Keratinocyte (primary cell): ENCODE measurements around the gene GOT1. TPM values are rescaled to one million over a fixed set of nuclear protein-coding genes. Genes with fewer than 3 reads are reported as not detected.

Source experiments
- DNase-seq: peaks from one replicate; pipeline ENCODE4 v3.0.0-alpha.2; 2011; ENCODE audit warnings: low read depth, missing footprints, low spot score
- FAIRE-seq: peaks from 2 replicates; lab custom pipeline; 2011; peaks lifted over from hg19 to GRCh38; lab: Jason Lieb, UNC
- H2AFZ ChIP-seq: 2 replicates; pipeline ENCODE4 v1.6.0; 2012; ENCODE audit warnings: low read length, control low read depth, inconsistent platforms; ENCODE audit not compliant: control insufficient read depth
- H3K27ac ChIP-seq: 2 replicates; pipeline ENCODE4 v1.5.1; 2011; ENCODE audit warnings: low read length; ENCODE audit not compliant: control insufficient read depth, insufficient read depth
- H3K27me3 ChIP-seq: 3 replicates; pipeline ENCODE4 v1.6.0; 2011; ENCODE audit warnings: low read length; ENCODE audit not compliant: control insufficient read depth, insufficient read depth; ENCODE audit errors: extremely low read depth
- H3K36me3 ChIP-seq, 2 experiments: 2 replicates in 1 of 2; 3 replicates in 1 of 2; pipeline ENCODE4 v1.5.1; 2011; ENCODE audit warnings: low read length in 2 of 2, mild to moderate bottlenecking in 1 of 2; ENCODE audit not compliant: control insufficient read depth in 2 of 2, insufficient read depth in 2 of 2; ENCODE audit errors: extremely low read depth in 1 of 2
- H3K4me1 ChIP-seq: 3 replicates; pipeline ENCODE4 v1.5.1; 2011; ENCODE audit warnings: low read length; ENCODE audit not compliant: control insufficient read depth, insufficient read depth; ENCODE audit errors: extremely low read depth
- H3K4me2 ChIP-seq: 3 replicates; pipeline ENCODE4 v1.6.0; 2011; ENCODE audit warnings: low read depth, low read length; ENCODE audit not compliant: control insufficient read depth, insufficient read depth; ENCODE audit errors: extremely low read depth
- H3K4me3 ChIP-seq, 3 experiments: fragments of 200-600 bp in 1 of 3; sonication (generic) in 1 of 3; 2 replicates in 2 of 3; 3 replicates in 1 of 3; pipeline ENCODE4 v1.5.1; 2011 to 2016; ENCODE audit warnings: low read length in 3 of 3, mild to moderate bottlenecking in 3 of 3, control low read depth in 2 of 3, inconsistent platforms in 1 of 3, low read depth in 1 of 3, mixed read lengths in 1 of 3, mixed run types in 1 of 3, moderate library complexity in 1 of 3; ENCODE audit not compliant: control insufficient read depth in 2 of 3, insufficient read depth in 2 of 3; ENCODE audit errors: extremely low read depth in 1 of 3
- H3K79me2 ChIP-seq: 2 replicates; pipeline ENCODE4 v1.6.0; 2012; ENCODE audit warnings: low read length; ENCODE audit not compliant: control insufficient read depth, insufficient read depth
- H3K9ac ChIP-seq: 3 replicates; pipeline ENCODE4 v1.6.0; 2011; ENCODE audit warnings: low read length; ENCODE audit not compliant: control insufficient read depth, insufficient read depth; ENCODE audit errors: extremely low read depth
- H3K9me1 ChIP-seq: 3 replicates; pipeline ENCODE4 v1.6.0; 2011; ENCODE audit warnings: low read length; ENCODE audit not compliant: control insufficient read depth, insufficient read depth; ENCODE audit errors: extremely low read depth
- H3K9me3 ChIP-seq: 2 replicates; pipeline ENCODE4 v1.5.1; 2012; ENCODE audit warnings: low read depth, low read length; ENCODE audit not compliant: control insufficient read depth
- H4K20me1 ChIP-seq: 3 replicates; pipeline ENCODE4 v1.6.0; 2011; ENCODE audit warnings: low read length; ENCODE audit not compliant: control insufficient read depth, insufficient read depth; ENCODE audit errors: extremely low read depth
- CTCF ChIP-seq, 3 experiments: IDR thresholded peaks in 1 of 3; conservative IDR thresholded peaks in 1 of 3; optimal IDR thresholded peaks in 1 of 3; 2 replicates in 2 of 3; 3 replicates in 1 of 3; pipeline versions ENCODE3 to v1.5.1; 2011; ENCODE audit warnings: low read length in 3 of 3, mild to moderate bottlenecking in 3 of 3, moderate library complexity in 2 of 3, control low read depth in 1 of 3, inconsistent platforms in 1 of 3; ENCODE audit not compliant: insufficient read depth in 2 of 3; ENCODE audit errors: extremely low read depth in 1 of 3
- EZH2 ChIP-seq: IDR thresholded peaks from one replicate; pipeline ENCODE4 v1.6.1; 2012; ENCODE audit warnings: inconsistent platforms, mild to moderate bottlenecking, low read length, moderate library complexity
- dilution Hi-C: fragments of 300-500 bp; cut with MboI; formaldehyde crosslinking; loops from one replicate; pipeline ENCODE4 v1.7.0; 2020; ENCODE audit warnings: low sequenced_read_pairs; ENCODE audit not compliant: extremely low pct_ligation_motif_present
- polyA plus RNA-seq, 5 experiments: library from polyadenylated mRNA; depleted of rRNA in 3 of 5; stranded (reverse) in 3 of 5; stranded (forward) in 1 of 5; unstranded in 1 of 5; fragments of >200 nt; gene quantifications; 1 replicate in 1 of 5; 2 replicates in 3 of 5; 3 replicates in 1 of 5; pipeline versions ENCODE4 v1.2.1 to v1.2.3, GENCODE V29; 2011 to 2012; ENCODE audit warnings: missing spikeins in 2 of 5, low read depth in 1 of 5, low replicate concordance in 1 of 5

The GOT1 gene
- polyA plus RNA-seq, 1 donor (not counting 4 experiments of a cell fraction or from before 2014, with no cell fraction given), result 33.3 TPM

DNA sequence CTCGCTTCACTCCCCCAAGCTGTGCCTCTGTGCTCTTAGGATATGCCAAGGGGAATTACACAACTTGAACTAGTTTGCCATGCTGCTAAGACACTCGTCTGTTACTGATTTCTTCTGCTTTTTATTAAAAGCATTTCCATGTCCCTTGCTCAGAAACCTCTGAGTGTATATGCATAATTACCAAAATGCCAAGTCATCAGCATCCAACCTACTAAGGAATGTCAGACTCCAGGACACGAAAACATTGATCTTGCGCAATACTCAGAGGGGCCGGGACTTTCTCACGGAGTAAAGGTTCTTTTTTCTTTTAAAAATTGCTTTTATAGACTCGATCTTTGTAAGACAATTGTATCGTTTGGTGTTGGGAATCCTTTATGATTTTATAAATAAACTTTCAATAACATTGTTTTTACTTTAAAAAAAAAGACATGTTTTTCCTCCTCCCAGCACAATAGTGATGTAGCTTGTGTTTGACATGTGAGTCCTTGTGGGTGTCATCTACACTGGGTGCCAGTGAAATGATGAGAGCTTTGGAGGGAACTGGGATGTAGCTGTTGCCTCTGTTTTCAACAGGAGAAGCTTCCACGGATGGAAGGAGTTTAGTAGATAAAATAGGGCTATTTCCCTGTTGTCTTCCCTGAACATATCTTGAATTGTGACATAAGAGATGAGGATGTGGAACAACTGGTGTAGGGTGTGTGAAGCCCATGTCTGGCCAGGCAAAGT lies 57.7 kb downstream of the GOT1 start:
- Histone ChIP-seq H3K27ac (no peak overlapping the region), H2AFZ (no peak overlapping the region), H3K9me1 (no peaks in the 10 kb centered on the region), H4K20me1 (no peaks in the 10 kb centered on the region), H3K36me3 (no peaks in the 10 kb centered on the region), H3K4me3 (no peak overlapping the region), H3K27me3 (no peaks in the 10 kb centered on the region), H3K9ac (no peak overlapping the region), H3K9me3 (no peaks in the 10 kb centered on the region), H3K4me2 (no peak overlapping the region), H3K79me2 (no peaks in the 10 kb centered on the region), H3K4me1 (peaks cover 7% of the 10 kb centered on the region)
- no peak for TF ChIP-seq CTCF (optimal IDR thresholded peaks at IDR 0.05 in 1 of 3, IDR thresholded peaks at IDR 0.05 in 1 of 3, conservative IDR thresholded peaks at IDR 0.05 in 1 of 3; ENCODE audit: extremely low read depth in 1 of 3, insufficient read depth in 2 of 3, low read length in 3 of 3)
- TF ChIP-seq EZH2, result no peak
- no peak for DNase-seq
- dilution Hi-C loops, result no loop called here
- no peak for FAIRE-seq

- no peak overlapping the region for H2AFZ ChIP-seq
- no peaks in the 10 kb centered on the region for H3K9me3 ChIP-seq
- DNase-seq (no peak), FAIRE-seq (no peak)
- H3K4me1 ChIP-seq, result peaks cover 7% of the 10 kb centered on the region
- TF ChIP-seq CTCF (optimal IDR thresholded peaks at IDR 0.05 in 1 of 3, IDR thresholded peaks at IDR 0.05 in 1 of 3, conservative IDR thresholded peaks at IDR 0.05 in 1 of 3; ENCODE audit: extremely low read depth in 1 of 3, insufficient read depth in 2 of 3, low read length in 3 of 3) (peak; percentile 50 to 58 (median 55)), EZH2 (no peak)
- H3K36me3 ChIP-seq, result no peaks in the 10 kb centered on the region
- H3K9me1 ChIP-seq, result no peaks in the 10 kb centered on the region
- dilution Hi-C loops, result no loop called here
- no peaks in the 10 kb centered on the region for H3K27me3 ChIP-seq
- no peak overlapping the region for H3K4me3 ChIP-seq
- H3K79me2 ChIP-seq, result no peaks in the 10 kb centered on the region
- H3K9ac ChIP-seq, result no peak overlapping the region
- H3K27ac ChIP-seq, result no peak overlapping the region
- H4K20me1 ChIP-seq, result no peaks in the 10 kb centered on the region
- H3K4me2 ChIP-seq, result peak overlapping the region; percentile 29
Measured at GRCh38 chr10:99370993-99371392, 59.4 kb downstream of the GOT1 start.
